WI38 (cell line): Measurements from ENCODE around the gene RASGRP2.

ENCODE experiments used
- H3K4me3 ChIP-seq: 2 replicates; pipeline ENCODE4 v1.5.1; 2011; ENCODE audit warnings: low read depth, mild to moderate bottlenecking, control low read depth, low read length
- TF ChIP-seq, protein P1 (sequence below): IDR thresholded peaks from 2 replicates; pipeline ENCODE4 v1.5.1; 2012; ENCODE audit warnings: low read depth, mild to moderate bottlenecking, control low read depth, low read length

The RASGRP2 gene

DNA sequence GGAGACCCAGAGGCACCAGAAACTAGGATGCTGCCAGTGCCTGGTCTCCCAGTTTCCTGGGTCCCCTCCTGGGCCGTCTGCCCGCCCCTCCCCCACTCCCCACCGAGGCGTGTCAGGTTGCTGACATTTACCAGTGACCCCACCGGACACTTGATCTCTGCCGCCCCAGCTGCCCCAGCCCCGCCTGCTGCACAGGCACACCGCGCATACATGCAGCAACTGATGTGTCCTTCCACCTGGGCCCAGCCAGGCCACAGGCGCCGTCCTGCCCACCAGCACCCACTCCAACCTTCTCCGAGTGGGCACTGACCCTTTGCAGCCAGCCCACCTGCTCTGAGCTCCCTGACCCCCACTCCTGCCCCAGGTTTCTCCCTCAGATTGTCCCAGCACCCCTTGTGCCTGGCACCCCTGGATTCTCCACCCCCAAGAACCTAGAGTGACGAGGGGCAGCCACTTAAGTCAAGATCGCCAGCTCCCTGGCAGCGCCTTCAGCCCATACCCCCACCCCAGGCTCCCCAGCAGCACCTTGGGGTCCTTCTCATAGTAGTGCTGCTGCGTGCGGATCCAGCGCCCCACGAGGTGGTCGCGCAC lies 15.3 kb upstream of the RASGRP2 start:
- TF ChIP-seq, protein P1, sequence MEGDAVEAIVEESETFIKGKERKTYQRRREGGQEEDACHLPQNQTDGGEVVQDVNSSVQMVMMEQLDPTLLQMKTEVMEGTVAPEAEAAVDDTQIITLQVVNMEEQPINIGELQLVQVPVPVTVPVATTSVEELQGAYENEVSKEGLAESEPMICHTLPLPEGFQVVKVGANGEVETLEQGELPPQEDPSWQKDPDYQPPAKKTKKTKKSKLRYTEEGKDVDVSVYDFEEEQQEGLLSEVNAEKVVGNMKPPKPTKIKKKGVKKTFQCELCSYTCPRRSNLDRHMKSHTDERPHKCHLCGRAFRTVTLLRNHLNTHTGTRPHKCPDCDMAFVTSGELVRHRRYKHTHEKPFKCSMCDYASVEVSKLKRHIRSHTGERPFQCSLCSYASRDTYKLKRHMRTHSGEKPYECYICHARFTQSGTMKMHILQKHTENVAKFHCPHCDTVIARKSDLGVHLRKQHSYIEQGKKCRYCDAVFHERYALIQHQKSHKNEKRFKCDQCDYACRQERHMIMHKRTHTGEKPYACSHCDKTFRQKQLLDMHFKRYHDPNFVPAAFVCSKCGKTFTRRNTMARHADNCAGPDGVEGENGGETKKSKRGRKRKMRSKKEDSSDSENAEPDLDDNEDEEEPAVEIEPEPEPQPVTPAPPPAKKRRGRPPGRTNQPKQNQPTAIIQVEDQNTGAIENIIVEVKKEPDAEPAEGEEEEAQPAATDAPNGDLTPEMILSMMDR = no peak
- H3K4me3 ChIP-seq = no peak overlapping the region

DNA sequence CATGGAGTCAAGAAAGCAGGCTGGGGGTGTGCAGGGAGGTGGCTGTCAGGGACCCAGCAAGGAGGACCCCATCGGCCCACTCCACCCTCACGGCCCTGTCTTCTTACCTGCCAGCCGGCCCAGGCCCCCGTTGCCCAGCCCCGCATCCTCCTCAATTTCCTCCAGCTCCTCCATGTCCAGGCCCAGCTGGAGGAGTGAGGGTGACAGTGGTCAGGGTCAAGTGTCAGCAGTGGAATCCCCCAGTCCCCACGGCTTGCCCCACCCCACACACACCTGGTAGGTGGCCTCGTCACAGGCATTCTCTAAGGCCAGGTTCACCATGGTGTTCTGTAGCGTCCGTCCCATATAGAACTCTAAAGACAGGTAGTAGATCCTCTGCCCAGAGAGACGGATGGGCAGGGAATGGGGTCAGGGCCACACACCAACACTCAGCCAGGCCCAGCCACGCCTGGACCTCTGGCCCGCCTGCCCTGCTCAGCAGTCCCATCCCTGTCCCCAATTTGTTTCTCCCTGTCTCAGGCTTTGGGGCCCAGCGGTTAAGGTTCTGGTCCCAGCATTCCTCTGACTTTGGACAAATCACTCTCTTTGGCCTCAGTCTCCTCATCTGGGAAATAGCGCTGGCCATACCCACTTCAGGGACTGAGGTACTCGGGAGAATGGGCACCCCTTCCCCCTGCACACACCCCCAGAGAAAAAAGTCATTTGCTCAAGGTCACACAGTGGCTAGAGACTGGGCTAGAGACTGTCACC lies 14.6 kb upstream of the RASGRP2 start:
- H3K4me3 ChIP-seq = no peak overlapping the region

DNA sequence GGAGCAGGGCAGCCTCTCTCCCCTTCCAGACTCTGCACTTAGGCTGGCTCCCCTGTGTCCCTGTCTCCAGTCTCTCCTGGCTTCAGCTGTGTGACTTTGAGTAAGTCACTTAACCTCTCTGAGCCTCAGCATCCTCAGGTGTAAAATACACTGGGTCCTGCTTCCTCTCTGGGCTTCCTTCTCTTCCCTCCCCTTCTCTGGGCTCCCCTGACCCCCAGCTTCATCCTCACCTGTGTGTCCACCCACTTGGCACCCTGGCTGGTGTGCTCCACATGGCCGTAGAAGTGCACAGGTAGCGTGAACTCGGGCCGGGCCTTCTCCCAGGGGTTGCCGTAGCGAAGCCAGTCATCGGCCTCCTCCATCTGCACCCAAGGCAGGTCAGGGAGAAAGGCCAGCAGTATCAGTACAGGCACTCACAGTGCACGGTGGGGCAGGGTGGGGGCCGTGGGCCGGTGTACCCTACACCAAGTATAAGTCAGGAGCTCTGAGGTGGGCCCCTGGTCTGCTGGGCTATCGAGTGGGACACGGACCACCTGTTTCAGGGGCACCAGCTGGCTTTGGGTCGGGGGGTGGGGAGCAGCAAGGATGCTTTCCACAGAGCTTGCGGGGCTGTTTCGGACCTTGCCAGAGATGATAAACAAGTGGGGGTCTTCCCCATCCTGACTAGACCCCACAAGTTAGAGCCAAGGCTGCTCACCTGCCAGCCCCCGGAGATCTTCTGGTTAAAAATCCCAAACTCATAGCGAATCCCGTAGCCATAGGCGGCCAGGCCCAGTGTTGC lies 13.8 kb upstream of the RASGRP2 start:
- H3K4me3 ChIP-seq = no peak overlapping the region
- TF ChIP-seq, protein P1 = no peak

More for the DNA sequence above, 14.6 kb upstream of the RASGRP2 start:
- TF ChIP-seq, protein P1 = no peak

DNA sequence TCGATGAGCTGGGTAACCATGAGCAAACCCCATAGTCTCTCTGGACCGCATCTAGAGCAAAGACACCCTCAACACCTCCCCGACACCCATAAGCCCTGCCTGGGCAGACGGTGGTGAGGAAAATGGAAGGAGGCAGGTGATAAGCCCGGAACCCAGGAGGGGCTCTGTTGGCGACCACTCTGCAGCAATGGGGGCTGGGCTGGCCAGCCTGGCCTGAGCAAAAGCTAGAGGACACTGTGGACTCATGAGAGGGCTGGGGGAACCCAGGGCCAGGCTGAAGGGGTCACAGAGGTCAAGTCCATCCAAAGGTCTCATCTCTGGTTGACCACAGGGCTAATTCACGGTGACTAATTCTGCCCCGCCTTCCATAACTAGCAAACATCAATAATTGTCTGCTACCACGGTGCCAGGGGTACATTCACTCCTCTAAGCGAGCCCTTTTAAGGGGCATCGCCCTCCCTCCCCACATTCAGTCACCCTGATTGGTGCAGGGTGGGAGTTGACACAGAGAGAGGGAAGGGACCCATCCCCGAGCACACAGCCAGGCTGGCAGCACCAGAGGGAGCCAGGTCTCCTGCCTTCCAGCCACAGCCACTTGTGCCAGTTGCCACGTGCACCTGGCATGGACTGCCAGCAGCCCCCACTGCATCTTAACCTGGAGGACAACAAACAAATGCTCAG lies 11.9 kb upstream of the RASGRP2 start:
- TF ChIP-seq, protein P1 = no peak
- no peak overlapping the region for H3K4me3 ChIP-seq

DNA sequence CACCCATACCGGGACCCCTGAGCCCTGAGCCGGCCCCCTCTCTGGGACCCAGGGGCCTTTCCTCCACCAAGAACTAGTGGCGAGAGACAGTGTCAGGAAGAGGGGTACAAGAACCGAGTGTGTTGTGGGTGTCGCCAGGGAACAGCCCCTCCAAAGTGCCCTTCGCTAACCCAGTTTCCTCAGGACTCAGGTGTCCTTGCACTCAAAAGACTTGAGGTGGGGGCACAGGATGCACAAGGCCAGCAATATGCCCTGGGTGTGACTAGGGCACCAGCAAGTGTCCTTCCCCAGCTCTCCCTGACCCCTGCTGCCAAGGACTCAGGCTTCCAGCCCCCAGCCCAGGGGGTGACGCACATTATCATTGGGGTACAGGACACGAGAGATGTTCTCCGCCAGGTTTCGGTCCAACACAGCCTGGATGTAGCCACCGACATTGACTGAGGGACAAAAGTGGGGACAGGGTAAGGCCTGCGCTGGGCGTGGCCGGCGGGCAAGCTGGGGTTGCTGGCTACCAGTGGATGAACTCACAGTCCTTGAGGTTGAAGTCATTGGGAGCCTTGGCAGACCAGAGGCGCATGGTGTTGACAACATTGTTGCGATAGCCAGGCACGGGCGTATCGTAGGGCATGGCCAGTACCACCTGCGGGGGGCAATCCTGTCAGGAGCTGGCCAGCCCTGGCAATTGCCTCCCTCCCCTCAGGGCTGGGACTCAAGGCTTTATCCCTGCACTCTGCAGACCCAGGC lies 11.1 kb upstream of the RASGRP2 start:
- H3K4me3 ChIP-seq = no peak overlapping the region
- TF ChIP-seq, protein P1 = no peak

DNA sequence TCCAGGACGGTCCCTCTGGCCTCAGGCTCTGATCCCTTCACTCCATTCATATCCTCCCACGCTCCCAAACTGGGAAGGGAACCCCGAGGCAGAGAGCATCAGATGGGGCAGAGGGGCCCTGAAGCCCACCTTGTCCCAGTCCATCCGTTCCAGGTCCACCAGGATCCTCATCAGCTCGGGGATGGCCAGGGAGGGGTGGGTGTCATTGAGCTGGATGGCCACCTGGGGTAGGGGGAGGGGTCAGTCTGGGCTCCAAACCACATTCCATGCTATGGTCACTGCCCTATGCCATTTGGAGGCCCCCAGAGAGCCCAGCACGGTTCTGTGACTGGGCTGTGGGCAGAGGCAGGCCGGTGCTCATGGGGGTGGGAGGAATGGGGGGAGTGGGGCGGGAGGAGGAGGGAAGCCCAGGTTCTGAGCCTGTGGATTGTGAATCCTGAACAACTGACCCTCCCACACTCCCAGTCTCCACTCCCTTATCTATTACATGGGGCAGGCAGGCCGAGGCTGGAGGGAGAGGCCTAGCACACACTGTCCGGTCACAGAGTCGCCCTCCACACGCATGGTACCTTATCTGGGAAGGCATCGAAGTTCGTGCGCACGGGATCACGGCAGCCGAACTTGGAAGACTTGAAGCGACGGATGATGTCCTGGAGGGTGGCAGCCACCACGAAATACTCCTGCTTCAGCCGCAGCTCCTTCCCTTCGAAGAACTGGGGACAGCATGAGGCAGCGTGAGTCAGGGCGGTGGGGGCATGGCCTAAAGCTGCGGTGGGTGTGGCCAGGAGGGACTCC lies 10.4 kb upstream of the RASGRP2 start:
- TF ChIP-seq, protein P1 = no peak

More for the DNA sequence above, 10.4 kb upstream of the RASGRP2 start:
- H3K4me3 ChIP-seq = no peak overlapping the region
